H9 (cell line): Measurements from ENCODE around the gene CCL17. TPM values are rescaled to one million over a fixed set of nuclear protein-coding genes. Genes with fewer than 3 reads are reported as not detected.

Experiments
- DNase-seq: peaks from one replicate; pipeline ENCODE4 v3.0.0-alpha.2; 2017
- H2AFZ ChIP-seq: one replicate; pipeline ENCODE4 v1.6.1; 2013; ENCODE audit warnings: mild to moderate bottlenecking, low read length, control low read depth, moderate library complexity
- H2AK5ac ChIP-seq: 2 replicates; pipeline ENCODE4 v1.6.1; 2013; ENCODE audit warnings: low read length, control low read depth, mixed read lengths; ENCODE audit not compliant: insufficient read length
- H2BK120ac ChIP-seq: one replicate; pipeline ENCODE4 v1.6.1; 2013; ENCODE audit warnings: low read depth, mild to moderate bottlenecking, low read length, control low read depth, inconsistent platforms; ENCODE audit not compliant: poor library complexity, severe bottlenecking
- H2BK12ac ChIP-seq: 2 replicates; pipeline ENCODE4 v1.6.1; 2013; ENCODE audit warnings: low read length, control low read depth, mixed read lengths, low read depth; ENCODE audit not compliant: insufficient read length
- H2BK15ac ChIP-seq: 2 replicates; pipeline ENCODE4 v1.6.1; 2013; ENCODE audit warnings: low read depth, low read length, control low read depth
- H2BK20ac ChIP-seq: one replicate; pipeline ENCODE4 v1.6.1; 2013; ENCODE audit warnings: low read depth, mild to moderate bottlenecking, low read length, control low read depth, inconsistent platforms; ENCODE audit not compliant: poor library complexity, severe bottlenecking
- H2BK5ac ChIP-seq: 2 replicates; pipeline ENCODE4 v1.6.1; 2013; ENCODE audit warnings: low read length, control low read depth, mixed read lengths; ENCODE audit not compliant: insufficient read length
- H3K14ac ChIP-seq: 2 replicates; pipeline ENCODE4 v1.6.1; 2013; ENCODE audit warnings: low read length, control low read depth; ENCODE audit not compliant: insufficient read depth
- H3K18ac ChIP-seq: 2 replicates; pipeline ENCODE4 v1.6.1; 2013; ENCODE audit warnings: low read depth, mild to moderate bottlenecking, mixed read lengths, low read length, control low read depth; ENCODE audit not compliant: insufficient read length
- H3K23ac ChIP-seq: 2 replicates; pipeline ENCODE4 v1.6.1; 2013; ENCODE audit warnings: low read length, control low read depth, mixed read lengths, low read depth; ENCODE audit not compliant: insufficient read length
- H3K23me2 ChIP-seq: 2 replicates; pipeline ENCODE4 v1.6.1; 2013; ENCODE audit warnings: low read depth, mild to moderate bottlenecking, mixed read lengths, low read length, control low read depth; ENCODE audit not compliant: insufficient read length, poor library complexity, severe bottlenecking
- H3K27ac ChIP-seq: 2 replicates; pipeline ENCODE4 v1.5.1; 2013; ENCODE audit warnings: low read length, control low read depth, mixed read lengths, low read depth; ENCODE audit not compliant: insufficient read length
- H3K27me3 ChIP-seq: 2 replicates; pipeline ENCODE4 v1.6.1; 2013; ENCODE audit warnings: low read length, control low read depth, inconsistent platforms; ENCODE audit not compliant: insufficient read depth
- H3K4ac ChIP-seq: 2 replicates; pipeline ENCODE4 v1.6.1; 2013; ENCODE audit warnings: low read depth, mild to moderate bottlenecking, control low read depth, inconsistent platforms, low read length, moderate library complexity
- H3K4me1 ChIP-seq: 2 replicates; pipeline ENCODE4 v1.6.1; 2013; ENCODE audit warnings: low read length, control low read depth, inconsistent platforms; ENCODE audit not compliant: insufficient read depth
- H3K4me2 ChIP-seq: 2 replicates; pipeline ENCODE4 v1.6.1; 2013; ENCODE audit warnings: low read length, control low read depth, mixed read lengths; ENCODE audit not compliant: insufficient read length, insufficient read depth
- H3K56ac ChIP-seq: 2 replicates; pipeline ENCODE4 v1.6.1; 2013; ENCODE audit warnings: low read depth, mild to moderate bottlenecking, mixed read lengths, low read length, control low read depth; ENCODE audit not compliant: insufficient read length
- H3K79me1 ChIP-seq: 2 replicates; pipeline ENCODE4 v1.6.1; 2013; ENCODE audit warnings: low read depth, mild to moderate bottlenecking, moderate library complexity, low read length, control low read depth, inconsistent platforms; ENCODE audit not compliant: insufficient read depth, poor library complexity, severe bottlenecking
- H3K79me2 ChIP-seq: 2 replicates; pipeline ENCODE4 v1.6.1; 2013; ENCODE audit warnings: low read length, control low read depth, inconsistent platforms; ENCODE audit not compliant: insufficient read depth
- H3K9ac ChIP-seq: 2 replicates; pipeline ENCODE4 v1.6.1; 2013; ENCODE audit warnings: low read length, control low read depth, mixed read lengths; ENCODE audit not compliant: insufficient read length; ENCODE audit errors: extremely low read depth
- H3K9me3 ChIP-seq: one replicate; pipeline ENCODE4 v1.6.1; 2013; ENCODE audit warnings: low read depth, low read length, inconsistent platforms; ENCODE audit not compliant: control insufficient read depth
- H3T11ph ChIP-seq: one replicate; pipeline ENCODE4 v1.6.1; 2013; ENCODE audit warnings: mild to moderate bottlenecking, low read length, control low read depth, inconsistent platforms
- H4K20me1 ChIP-seq: one replicate; pipeline ENCODE4 v1.6.1; 2013; ENCODE audit not compliant: control insufficient read depth, insufficient read length, insufficient read depth
- H4K5ac ChIP-seq: 2 replicates; pipeline ENCODE4 v1.6.1; 2013; ENCODE audit warnings: low read depth, mild to moderate bottlenecking, mixed read lengths, low read length, control low read depth; ENCODE audit not compliant: insufficient read length
- H4K8ac ChIP-seq: replicated peaks from 2 replicates; pipeline ENCODE4 v1.6.1; 2013; ENCODE audit warnings: low read length, control low read depth, mixed read lengths, low read depth; ENCODE audit not compliant: insufficient read length
- H4K91ac ChIP-seq: 2 replicates; pipeline ENCODE4 v1.6.1; 2013; ENCODE audit warnings: low read depth, mild to moderate bottlenecking, moderate library complexity, mixed read lengths, low read length, control low read depth; ENCODE audit not compliant: insufficient read length
- H3K27ac Mint-ChIP-seq, 3 experiments: 2 replicates in 2 of 3; 3 replicates in 1 of 3; pipeline ENCODE4 v1.8.0; 2020 to 2021; ENCODE audit warnings: mixed read lengths in 3 of 3, mild to moderate bottlenecking in 1 of 3, moderate library complexity in 1 of 3
- H3K27me3 Mint-ChIP-seq: 2 replicates; pipeline ENCODE4 v1.8.0; 2021; ENCODE audit warnings: low read depth, mild to moderate bottlenecking, moderate library complexity, mixed read lengths
- H3K36me3 Mint-ChIP-seq, 3 experiments: 2 replicates in 2 of 3; 3 replicates in 1 of 3; pipeline ENCODE4 v1.8.0; 2020 to 2021; ENCODE audit warnings: low read depth in 3 of 3, mixed read lengths in 3 of 3; ENCODE audit not compliant: insufficient read depth in 1 of 3
- H3K4me1 Mint-ChIP-seq, 2 experiments: 2 replicates each; pipeline ENCODE4 v1.8.0; 2020; ENCODE audit warnings: mixed read lengths in 2 of 2
- H3K4me3 Mint-ChIP-seq, 2 experiments: 2 replicates in 1 of 2; 3 replicates in 1 of 2; pipeline ENCODE4 v1.8.0; 2020 to 2021; ENCODE audit warnings: mild to moderate bottlenecking in 2 of 2, mixed read lengths in 2 of 2, moderate library complexity in 1 of 2
- H3K9me3 Mint-ChIP-seq, 2 experiments: 2 replicates in 1 of 2; 3 replicates in 1 of 2; pipeline ENCODE4 v1.8.0; 2020; ENCODE audit warnings: mild to moderate bottlenecking in 2 of 2, mixed read lengths in 2 of 2, moderate library complexity in 1 of 2
- CTCF ChIP-seq: fragments of 200-600 bp; sonication (generic); conservative IDR thresholded peaks from 3 replicates; pipeline ENCODE4 v1.8.0; 2021; ENCODE audit warnings: antibody characterized with exemption, mild to moderate bottlenecking
- WGBS: extraction: QIAGEN DNeasy Blood & Tissue Kit; methylation state at CpG from one replicate; pipeline ENCODE4 v1.1.7; 2013; ENCODE audit warnings: missing lambda C conversion rate, low lambda C conversion rate, mixed read lengths; ENCODE audit not compliant: insufficient read length; ENCODE audit errors: extremely low coverage; 5-methylcytosine and 5-hydroxymethylcytosine counted together
- total RNA-seq: library from RNA; stranded (reverse); gene quantifications from 2 replicates; pipeline ENCODE4 v1.2.1, GENCODE V29; 2021

The CCL17 gene
- total RNA-seq, 1 experiment from 2014 or later, result not detected

- no peak overlapping the region for H3K14ac ChIP-seq
- H3K23me2 ChIP-seq, result no peaks in the 10 kb centered on the region
- no peak overlapping the region for H2BK5ac ChIP-seq
- DNase-seq, result no peak
- Mint-ChIP-seq H3K27ac (no peak overlapping the region), H3K4me3 (no peak overlapping the region), H3K36me3 (no peaks in the 10 kb centered on the region), H3K4me1 (no peaks in the 10 kb centered on the region), H3K27me3 (peaks cover 9% of the 10 kb centered on the region), H3K9me3 (peaks cover 2 to 5% of the 10 kb centered on the region in 2 experiments; a peak in 2 of 5 replicates)
- H4K8ac ChIP-seq, result no peak overlapping the region
- peaks cover 2% of the 10 kb centered on the region for H4K20me1 ChIP-seq
- no peaks in the 10 kb centered on the region for H3K4me1 ChIP-seq
- H3T11ph ChIP-seq, result no peak overlapping the region
- H3K23ac ChIP-seq, result no peak overlapping the region
- H2BK15ac ChIP-seq, result no peak overlapping the region
- H4K5ac ChIP-seq, result no peak overlapping the region
- no peak overlapping the region for H2AFZ ChIP-seq
- WGBS, result no CpG with 5 or more reads among the region's 1 CpG
- TF ChIP-seq CTCF, result no peak
- no peak overlapping the region for H3K9ac ChIP-seq
- no peaks in the 10 kb centered on the region for H3K79me2 ChIP-seq
- H3K27ac ChIP-seq, result no peak overlapping the region
- no peaks in the 10 kb centered on the region for H3K27me3 ChIP-seq
- H3K18ac ChIP-seq, result no peak overlapping the region
- H2BK120ac ChIP-seq, result no peak overlapping the region
- no peak overlapping the region for H3K4me2 ChIP-seq
- H3K79me1 ChIP-seq, result no peaks in the 10 kb centered on the region
- H2BK12ac ChIP-seq, result no peak overlapping the region
- no peak overlapping the region for H2AK5ac ChIP-seq
- no peaks in the 10 kb centered on the region for H3K9me3 ChIP-seq
- no peak overlapping the region for H3K56ac ChIP-seq
- no peak overlapping the region for H2BK20ac ChIP-seq
- no peak overlapping the region for H3K4ac ChIP-seq
- no peak overlapping the region for H4K91ac ChIP-seq
Measured at GRCh38 chr16:57392694-57393093, 11.9 kb upstream of the CCL17 start.
